Measurements from ENCODE around the gene SF3B2.

The SF3B2 gene

DNA sequence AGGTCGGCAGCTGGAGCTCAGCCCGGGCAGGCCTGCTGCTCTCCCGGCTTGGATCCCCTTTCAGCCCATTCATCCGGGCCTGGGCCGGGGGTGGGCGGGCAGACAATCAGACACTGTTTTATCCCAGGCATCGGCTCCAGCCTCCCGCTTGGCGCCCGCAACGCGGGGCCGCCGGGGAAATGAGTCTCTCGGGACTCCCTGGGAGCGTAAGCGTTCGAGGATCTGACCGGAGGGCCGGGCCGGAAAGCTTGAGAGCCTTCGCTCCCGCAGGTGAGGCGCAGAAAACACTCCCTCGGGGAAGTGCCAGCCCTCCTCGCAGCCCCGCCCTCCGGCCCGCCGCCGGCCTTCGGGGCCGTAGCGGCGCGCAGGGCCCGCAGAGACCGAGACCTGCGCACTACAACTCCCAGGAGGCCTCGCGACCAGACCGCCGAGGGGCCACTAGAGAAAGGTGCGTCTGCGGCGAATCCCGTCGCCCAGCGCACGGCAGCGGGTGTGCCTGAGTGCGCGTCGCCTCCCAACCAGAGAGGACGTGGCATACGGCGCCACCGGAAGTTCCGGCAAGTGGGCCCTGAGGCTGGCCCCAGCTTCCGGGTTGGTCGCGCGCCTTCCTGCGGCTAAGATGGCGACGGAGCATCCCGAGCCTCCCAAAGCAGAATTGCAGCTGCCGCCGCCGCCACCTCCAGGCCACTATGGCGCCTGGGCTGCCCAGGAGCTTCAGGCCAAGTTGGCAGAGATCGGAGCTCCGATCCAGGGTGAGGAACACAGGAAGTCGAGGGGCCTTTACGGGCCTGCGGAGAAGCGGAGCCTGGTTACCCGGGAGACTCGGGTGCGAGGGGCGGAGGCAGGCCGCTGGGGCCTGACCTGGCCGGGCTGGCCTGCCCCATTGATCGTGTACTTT lies at the start of gene SF3B2:
Gene SF3B2, plus strand, starts transcription at position 599 of the 898 bp plus-strand sequence. Its CDS starts 21 bp downstream, at position 620.
- H3K4me3 ChIP-seq: peak within 1 kb of the TSS; percentile 98
- H3K27ac ChIP-seq: peak within 1 kb of the TSS; percentile 92
- DNase-seq (ENCODE audit: low read depth, low spot score): peak; percentile 75
- TF ChIP-seq EZH2 (IDR thresholded peaks at IDR 0.05): no peak
- peak; percentile 74; the same call in 1 of the 2 replicates for TF ChIP-seq POLR2AphosphoS5 (IDR thresholded peaks at IDR 0.05; ENCODE audit: borderline replicate concordance, low read depth, low read length)
- peaks cover 34% of the 10 kb centered on the region for H3K36me3 ChIP-seq (ENCODE audit: insufficient read depth, low read length)
- H3K9ac ChIP-seq (ENCODE audit: insufficient read length): peak within 1 kb of the TSS; percentile 93
- H3K9me3 ChIP-seq (ENCODE audit: low read depth, low read length): no peaks in the 10 kb centered on the region

GRCh38 chr11:66002648-66003225 lies 49.4 kb upstream of the SF3B2 start:
- peaks cover 45% of the 10 kb centered on the region for H3K36me3 ChIP-seq (ENCODE audit: insufficient read depth, low read length)
- H3K27ac ChIP-seq: peak overlapping the region; percentile 99
- peak overlapping the region; percentile 89 for H3K4me3 ChIP-seq
- TF ChIP-seq EZH2 (IDR thresholded peaks at IDR 0.05): no peak
- no peak for DNase-seq (ENCODE audit: low read depth, low spot score)
- H3K9me3 ChIP-seq (ENCODE audit: low read depth, low read length): no peaks in the 10 kb centered on the region
- peak overlapping the region; percentile 93 for H3K9ac ChIP-seq (ENCODE audit: insufficient read length)

- H3K27ac ChIP-seq: no peak overlapping the region
- peaks cover 39% of the 10 kb centered on the region for H3K36me3 ChIP-seq (ENCODE audit: insufficient read depth, low read length)
- no peaks in the 10 kb centered on the region for H3K9me3 ChIP-seq (ENCODE audit: low read depth, low read length)
- peak overlapping the region; percentile 93 for H3K9ac ChIP-seq (ENCODE audit: insufficient read length)
- peak overlapping the region; percentile 89 for H3K4me3 ChIP-seq
- no peak for DNase-seq (ENCODE audit: low read depth, low spot score)
- TF ChIP-seq POLR2AphosphoS5 (IDR thresholded peaks at IDR 0.05; ENCODE audit: borderline replicate concordance, low read depth, low read length) (no peak), EZH2 (IDR thresholded peaks at IDR 0.05) (no peak), FOXP2 (optimal IDR thresholded peaks at IDR 0.05; ENCODE audit: control extremely low read depth, extremely low read length, insufficient read depth) (no peak)
Measured at GRCh38 chr11:66003291-66003690, 48.9 kb upstream of the SF3B2 start.

- Histone ChIP-seq H3K4me3 (no peak overlapping the region), H3K36me3 (ENCODE audit: insufficient read depth, low read length) (peaks cover 30% of the 10 kb centered on the region), H3K9me3 (ENCODE audit: low read depth, low read length) (no peaks in the 10 kb centered on the region), H3K9ac (ENCODE audit: insufficient read length) (no peak overlapping the region), H3K27ac (no peak overlapping the region)
- DNase-seq (ENCODE audit: low read depth, low spot score): no peak
- TF ChIP-seq POLR2AphosphoS5 (IDR thresholded peaks at IDR 0.05; ENCODE audit: borderline replicate concordance, low read depth, low read length): no peak
- TF ChIP-seq EZH2 (IDR thresholded peaks at IDR 0.05): no peak
- TF ChIP-seq FOXP2 (optimal IDR thresholded peaks at IDR 0.05; ENCODE audit: control extremely low read depth, extremely low read length, insufficient read depth): no peak
Measured at GRCh38 chr11:66004186-66004585, 48.0 kb upstream of the SF3B2 start.

DNA sequence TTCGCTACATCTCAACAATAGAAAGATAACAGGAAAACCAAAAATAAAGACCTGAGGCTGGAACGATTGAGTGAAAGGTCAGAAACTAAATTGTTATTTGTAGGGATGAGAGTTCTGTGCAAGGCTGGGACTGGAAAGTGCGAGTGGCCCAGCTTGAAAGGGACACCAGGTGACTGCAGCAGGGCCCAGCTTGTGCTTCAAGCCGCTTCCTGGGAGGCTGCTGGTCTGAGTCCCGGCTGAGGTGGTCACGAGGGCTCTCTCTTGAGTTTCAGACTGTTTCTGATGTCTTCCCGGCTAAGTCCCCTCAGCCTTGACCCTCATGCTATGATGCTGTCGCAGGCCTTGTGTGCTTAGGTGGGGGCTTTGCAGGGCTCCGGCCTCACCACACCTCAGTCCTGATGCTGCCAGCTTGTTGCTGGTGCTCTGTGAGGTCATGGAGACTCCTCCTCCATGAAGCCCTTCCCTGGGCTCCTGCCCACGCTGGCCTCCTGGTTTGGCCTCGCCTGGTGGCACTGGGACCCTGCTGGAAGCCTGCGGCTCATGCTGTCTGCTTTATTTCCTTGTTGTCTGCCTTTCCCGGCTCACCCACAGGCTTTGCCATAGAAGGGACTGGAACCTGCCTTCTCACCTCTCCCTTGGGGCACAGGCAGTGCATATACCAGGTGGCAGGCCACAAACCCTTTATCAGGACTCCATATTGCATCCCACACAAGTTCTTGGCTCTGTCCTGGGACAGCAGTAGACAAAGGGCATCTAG lies 45.9 kb upstream of the SF3B2 start:
- no peak overlapping the region for H3K27ac ChIP-seq
- TF ChIP-seq FOXP2 (optimal IDR thresholded peaks at IDR 0.05; ENCODE audit: control extremely low read depth, extremely low read length, insufficient read depth): no peak
- peak; percentile 10 for TF ChIP-seq POLR2AphosphoS5 (IDR thresholded peaks at IDR 0.05; ENCODE audit: borderline replicate concordance, low read depth, low read length)
- no peak for TF ChIP-seq EZH2 (IDR thresholded peaks at IDR 0.05)

DNA sequence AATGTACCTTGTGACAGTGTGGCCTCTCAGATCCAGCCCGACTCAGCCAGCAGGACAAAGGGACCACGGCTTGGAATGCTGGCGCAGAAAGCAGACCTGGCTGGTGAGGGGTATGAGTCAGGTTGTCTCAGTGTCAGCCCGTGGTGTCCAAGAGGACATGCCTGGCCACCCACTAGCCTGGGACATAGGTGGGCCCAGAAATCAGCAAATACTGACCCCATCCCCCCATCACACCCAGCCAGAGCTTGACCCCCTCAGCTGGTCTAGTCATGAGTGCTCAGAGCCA lies 45.3 kb upstream of the SF3B2 start:
- H3K9me3 ChIP-seq (ENCODE audit: low read depth, low read length): no peaks in the 10 kb centered on the region
- no peak overlapping the region for H3K4me3 ChIP-seq
- DNase-seq (ENCODE audit: low read depth, low spot score): no peak
- TF ChIP-seq POLR2AphosphoS5 (IDR thresholded peaks at IDR 0.05; ENCODE audit: borderline replicate concordance, low read depth, low read length): no peak
- no peak for TF ChIP-seq EZH2 (IDR thresholded peaks at IDR 0.05)
- TF ChIP-seq FOXP2 (optimal IDR thresholded peaks at IDR 0.05; ENCODE audit: control extremely low read depth, extremely low read length, insufficient read depth): no peak
- peaks cover 17% of the 10 kb centered on the region for H3K36me3 ChIP-seq (ENCODE audit: insufficient read depth, low read length)
- no peak overlapping the region for H3K9ac ChIP-seq (ENCODE audit: insufficient read length)
- H3K27ac ChIP-seq: no peak overlapping the region

More for the DNA sequence above, 45.9 kb upstream of the SF3B2 start:
- Histone ChIP-seq H3K9ac (ENCODE audit: insufficient read length) (no peak overlapping the region), H3K4me3 (no peak overlapping the region), H3K36me3 (ENCODE audit: insufficient read depth, low read length) (peaks cover 17% of the 10 kb centered on the region), H3K9me3 (ENCODE audit: low read depth, low read length) (no peaks in the 10 kb centered on the region)
- no peak for DNase-seq (ENCODE audit: low read depth, low spot score)

GRCh38 chr11:66007201-66007634 lies 44.9 kb upstream of the SF3B2 start:
- no peak for DNase-seq (ENCODE audit: low read depth, low spot score)
- no peaks in the 10 kb centered on the region for H3K9me3 ChIP-seq (ENCODE audit: low read depth, low read length)
- peaks cover 17% of the 10 kb centered on the region for H3K36me3 ChIP-seq (ENCODE audit: insufficient read depth, low read length)
- no peak overlapping the region for H3K9ac ChIP-seq (ENCODE audit: insufficient read length)
- TF ChIP-seq EZH2 (IDR thresholded peaks at IDR 0.05) (no peak), FOXP2 (optimal IDR thresholded peaks at IDR 0.05; ENCODE audit: control extremely low read depth, extremely low read length, insufficient read depth) (no peak), POLR2AphosphoS5 (IDR thresholded peaks at IDR 0.05; ENCODE audit: borderline replicate concordance, low read depth, low read length) (no peak)
- no peak overlapping the region for H3K4me3 ChIP-seq
- no peak overlapping the region for H3K27ac ChIP-seq

GRCh38 chr11:66008095-66008467 lies 44.1 kb upstream of the SF3B2 start:
- H3K27ac ChIP-seq: no peak overlapping the region

More at GRCh38 chr11:66008095-66008467, 44.1 kb upstream of the SF3B2 start:
- no peaks in the 10 kb centered on the region for H3K9me3 ChIP-seq (ENCODE audit: low read depth, low read length)
- peaks cover 17% of the 10 kb centered on the region for H3K36me3 ChIP-seq (ENCODE audit: insufficient read depth, low read length)
- H3K4me3 ChIP-seq: no peak overlapping the region
- DNase-seq (ENCODE audit: low read depth, low spot score): no peak
- TF ChIP-seq EZH2 (IDR thresholded peaks at IDR 0.05): no peak
- no peak for TF ChIP-seq POLR2AphosphoS5 (IDR thresholded peaks at IDR 0.05; ENCODE audit: borderline replicate concordance, low read depth, low read length)
- TF ChIP-seq FOXP2 (optimal IDR thresholded peaks at IDR 0.05; ENCODE audit: control extremely low read depth, extremely low read length, insufficient read depth): no peak
- no peak overlapping the region for H3K9ac ChIP-seq (ENCODE audit: insufficient read length)

Data from SK-N-MC (cell line).